CD4-positive, alpha-beta T cell (primary cell): ENCODE results near the gene CETP. TPM values are rescaled to one million over a fixed set of nuclear protein-coding genes. Genes with fewer than 3 reads are reported as not detected.

Experiments
- ATAC-seq: fragments of 200-7000 bp; cut with Tn5 transposase; one replicate; pipeline ENCODE4 v1.10.0; 2022; ENCODE audit warnings: mild to moderate bottlenecking; ENCODE audit not compliant: poor library complexity
- CTCF ChIA-PET: fragments of 350-600 bp; sonication (Branson Sonifier 250); formaldehyde crosslinking; loops from one replicate; lab custom pipeline; 2021; ENCODE audit warnings: antibody characterized with exemption, inconsistent platforms; lab: Charles Lee
- POLR2A ChIA-PET: fragments of 350-600 bp; sonication (Branson Sonifier 250); formaldehyde crosslinking; loops from one replicate; lab custom pipeline; 2021; ENCODE audit warnings: antibody characterized with exemption, inconsistent platforms; lab: Charles Lee
- DNase-seq, 14 experiments: peaks; one replicate each; pipeline ENCODE4 v3.0.0-alpha.2; 2013 to 2020; ENCODE audit warnings: mixed read lengths in 2 of 14
- H3K27ac ChIP-seq, 2 donors: one replicate each; pipeline versions ENCODE4 v1.5.1 to v1.7.0; 2013; ENCODE audit warnings: low read length in 2 of 2, low read depth in 1 of 2, mild to moderate bottlenecking in 1 of 2
- H3K27me3 ChIP-seq, 2 experiments: 1 replicate in 1 of 2; 2 replicates in 1 of 2; pipeline versions ENCODE4 v1.6.1 to v1.7.0; 2013; ENCODE audit warnings: low read length in 2 of 2, control low read depth in 1 of 2, mild to moderate bottlenecking in 1 of 2, moderate library complexity in 1 of 2; ENCODE audit not compliant: insufficient read depth in 2 of 2, control insufficient read depth in 1 of 2
- H3K36me3 ChIP-seq: one replicate; pipeline ENCODE4 v1.6.1; 2013; ENCODE audit warnings: low read length, control low read depth; ENCODE audit not compliant: insufficient read depth
- H3K4me1 ChIP-seq: one replicate; pipeline ENCODE4 v1.6.1; 2013; ENCODE audit warnings: low read length, control low read depth; ENCODE audit not compliant: insufficient read depth
- H3K4me3 ChIP-seq: one replicate; pipeline ENCODE4 v1.5.1; 2013; ENCODE audit warnings: mild to moderate bottlenecking, low read length, moderate library complexity
- H3K9me3 ChIP-seq, 2 experiments: 1 replicate in 1 of 2; 2 replicates in 1 of 2; pipeline versions ENCODE4 v1.6.1 to v1.7.0; 2013; ENCODE audit warnings: low read length in 2 of 2, mild to moderate bottlenecking in 2 of 2, control low read depth in 1 of 2, moderate library complexity in 1 of 2; ENCODE audit not compliant: control insufficient read depth in 1 of 2, insufficient read depth in 1 of 2
- H3K27ac Mint-ChIP-seq: one replicate; pipeline ENCODE4 v1.8.0; 2020; ENCODE audit warnings: mixed read lengths
- H3K27me3 Mint-ChIP-seq: one replicate; pipeline ENCODE4 v1.8.0; 2021; ENCODE audit warnings: mixed read lengths
- H3K36me3 Mint-ChIP-seq: one replicate; pipeline ENCODE4 v1.8.0; 2021; ENCODE audit warnings: low read depth, mixed read lengths
- H3K4me1 Mint-ChIP-seq: one replicate; pipeline ENCODE4 v1.8.0; 2021; ENCODE audit warnings: low read depth, mixed read lengths
- H3K4me3 Mint-ChIP-seq: one replicate; pipeline ENCODE4 v1.8.0; 2020; ENCODE audit warnings: mild to moderate bottlenecking, mixed read lengths
- H3K9me3 Mint-ChIP-seq: one replicate; pipeline ENCODE4 v1.8.0; 2020; ENCODE audit warnings: mixed read lengths
- intact Hi-C, 2 experiments: fragments of 100-400 bp; cut with DNase I in 1 of 2; cut with micrococcal nuclease in 1 of 2; formaldehyde crosslinking; loops; one replicate each; pipeline versions ENCODE4 v1.15.1 to v1.9.0; 2023 to 2025; cut with DNase I, micrococcal nuclease
- total RNA-seq, 174 experiments: library from RNA in 2 of 174; stranded (reverse) in 2 of 174; gene quantifications; one replicate each; pipeline ENCODE4 v1.2.3 and lab custom pipeline; 2021 to 2026
- TF ChIP-seq, protein P1 (sequence below): fragments of 200-600 bp; IDR thresholded peaks from one replicate; pipeline ENCODE4 v1.8.0; 2022; ENCODE audit warnings: antibody characterized with exemption, mild to moderate bottlenecking

Gene CETP
- total RNA-seq, 2 experiments from 2014 or later, result not detected

DNA sequence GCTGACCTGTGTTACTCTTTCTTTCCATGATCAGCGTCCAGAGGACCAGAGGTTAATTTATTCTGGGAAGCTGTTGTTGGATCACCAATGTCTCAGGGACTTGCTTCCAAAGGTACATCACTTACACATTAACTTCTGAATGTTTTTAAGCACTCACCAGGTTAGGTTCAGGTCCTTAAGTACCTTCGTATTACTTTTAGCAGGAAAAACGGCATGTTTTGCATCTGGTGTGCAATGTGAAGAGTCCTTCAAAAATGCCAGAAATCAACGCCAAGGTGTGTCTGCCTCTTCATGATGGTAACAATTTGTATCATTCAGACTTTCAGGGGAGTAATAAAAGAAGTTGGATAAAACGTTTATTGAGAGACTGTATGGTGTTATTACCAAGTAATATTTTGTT is 26.5 kb upstream of the CETP start:
- H3K4me1 Mint-ChIP-seq, result peaks cover 69% of the 10 kb centered on the region
- POLR2A ChIA-PET, result interaction anchor here (4.2 kb wide), 1 partner anchor 9 kb away, joined by 51 read pairs; no protein-coding TSS in a partner anchor

DNA sequence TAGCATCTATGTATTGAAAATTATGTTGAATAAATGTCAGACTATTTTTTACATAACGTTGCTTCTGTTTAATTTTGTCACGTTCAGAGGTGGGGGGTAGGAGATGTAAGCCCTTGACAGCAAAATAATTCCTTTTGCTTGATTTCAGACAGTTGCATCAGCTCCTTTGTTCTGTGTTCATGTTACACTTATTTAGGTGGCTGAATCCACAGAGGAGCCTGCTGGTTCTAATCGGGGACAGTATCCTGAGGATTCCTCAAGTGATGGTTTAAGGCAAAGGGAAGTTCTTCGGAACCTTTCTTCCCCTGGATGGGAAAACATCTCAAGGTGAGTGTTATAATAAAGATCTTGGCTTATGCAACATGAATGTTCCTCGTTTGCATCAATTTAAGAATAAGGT is 25.3 kb upstream of the CETP start:
- Mint-ChIP-seq H3K36me3 (peaks cover 92% of the 10 kb centered on the region), H3K4me3 (no peak overlapping the region), H3K9me3 (no peaks in the 10 kb centered on the region), H3K4me1 (peaks cover 69% of the 10 kb centered on the region), H3K27me3 (no peaks in the 10 kb centered on the region), H3K27ac (peak overlapping the region; percentile 96)
- Histone ChIP-seq H3K36me3 (peaks cover 68% of the 10 kb centered on the region), H3K4me3 (no peak overlapping the region), H3K9me3 (no peaks in the 10 kb centered on the region), H3K27ac (no peak overlapping the region), H3K4me1 (peaks cover 36% of the 10 kb centered on the region), H3K27me3 (no peaks in the 10 kb centered on the region)
- intact Hi-C loops, result loop anchor here in 1 of 2 experiments (10.0 kb wide), 4 partner anchors 212 to 798 kb away; partner anchors contain the start of genes KATNB1, POLR2C, PSME3IP1 and RSPRY1
- DNase-seq (no peak), ATAC-seq (no peak)
- ChIA-PET POLR2A (interaction anchor here (1.2 to 1.7 kb wide), 3 partner anchors 53 to 250 kb away, joined by 3 to 4 read pairs (median 3); partner anchors contain the start of genes NLRC5, PSME3IP1 and RSPRY1), CTCF (no interaction called here)
- TF ChIP-seq, protein P1, sequence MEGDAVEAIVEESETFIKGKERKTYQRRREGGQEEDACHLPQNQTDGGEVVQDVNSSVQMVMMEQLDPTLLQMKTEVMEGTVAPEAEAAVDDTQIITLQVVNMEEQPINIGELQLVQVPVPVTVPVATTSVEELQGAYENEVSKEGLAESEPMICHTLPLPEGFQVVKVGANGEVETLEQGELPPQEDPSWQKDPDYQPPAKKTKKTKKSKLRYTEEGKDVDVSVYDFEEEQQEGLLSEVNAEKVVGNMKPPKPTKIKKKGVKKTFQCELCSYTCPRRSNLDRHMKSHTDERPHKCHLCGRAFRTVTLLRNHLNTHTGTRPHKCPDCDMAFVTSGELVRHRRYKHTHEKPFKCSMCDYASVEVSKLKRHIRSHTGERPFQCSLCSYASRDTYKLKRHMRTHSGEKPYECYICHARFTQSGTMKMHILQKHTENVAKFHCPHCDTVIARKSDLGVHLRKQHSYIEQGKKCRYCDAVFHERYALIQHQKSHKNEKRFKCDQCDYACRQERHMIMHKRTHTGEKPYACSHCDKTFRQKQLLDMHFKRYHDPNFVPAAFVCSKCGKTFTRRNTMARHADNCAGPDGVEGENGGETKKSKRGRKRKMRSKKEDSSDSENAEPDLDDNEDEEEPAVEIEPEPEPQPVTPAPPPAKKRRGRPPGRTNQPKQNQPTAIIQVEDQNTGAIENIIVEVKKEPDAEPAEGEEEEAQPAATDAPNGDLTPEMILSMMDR, result no peak

More for the DNA sequence above, 26.5 kb upstream of the CETP start:
- intact Hi-C loops, result loop anchor here in 1 of 2 experiments (10.0 kb wide), 4 partner anchors 210 to 800 kb away; partner anchors contain the start of genes KATNB1, POLR2C, PSME3IP1 and RSPRY1
- Mint-ChIP-seq H3K9me3 (no peaks in the 10 kb centered on the region), H3K36me3 (peaks cover 82% of the 10 kb centered on the region), H3K27ac (peak overlapping the region; percentile 96), H3K4me3 (peak overlapping the region; percentile 63), H3K27me3 (no peaks in the 10 kb centered on the region)
- Histone ChIP-seq H3K36me3 (peaks cover 56% of the 10 kb centered on the region), H3K27me3 (no peaks in the 10 kb centered on the region), H3K4me3 (peak overlapping the region; percentile 99), H3K27ac (no peak overlapping the region), H3K9me3 (no peaks in the 10 kb centered on the region), H3K4me1 (peaks cover 46% of the 10 kb centered on the region)
- TF ChIP-seq, protein P1, result no peak
- CTCF ChIA-PET, result no interaction called here
- DNase-seq (no peak), ATAC-seq (no peak)

DNA sequence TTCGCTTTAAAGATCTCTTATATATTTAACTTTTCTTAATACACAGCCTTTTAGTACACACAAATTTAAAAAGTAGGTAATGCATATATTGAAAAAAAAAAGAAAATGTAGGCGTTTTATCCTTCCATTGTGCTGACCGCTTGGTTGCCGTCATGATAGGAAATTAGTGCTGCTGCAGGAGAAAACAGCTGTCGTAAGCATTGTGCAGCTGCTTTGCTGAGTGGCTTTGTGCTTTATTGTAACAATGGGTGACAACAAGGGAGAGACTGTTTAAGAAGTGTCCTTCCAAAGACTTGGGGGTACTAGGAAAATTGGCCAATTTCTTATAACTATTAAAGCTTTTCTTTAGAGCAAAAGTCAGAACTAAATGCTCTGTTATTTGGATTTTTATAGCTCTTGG is 24.8 kb upstream of the CETP start:
- Histone ChIP-seq H3K4me3 (no peak overlapping the region), H3K36me3 (peaks cover 73% of the 10 kb centered on the region), H3K27me3 (no peaks in the 10 kb centered on the region), H3K9me3 (no peaks in the 10 kb centered on the region), H3K4me1 (peaks cover 33% of the 10 kb centered on the region), H3K27ac (no peak overlapping the region)
- ATAC-seq (no peak), DNase-seq (no peak)
- H3K27me3 Mint-ChIP-seq, result no peaks in the 10 kb centered on the region
- no peaks in the 10 kb centered on the region for H3K9me3 Mint-ChIP-seq
- H3K36me3 Mint-ChIP-seq, result peaks cover 95% of the 10 kb centered on the region
- ChIA-PET CTCF (no interaction called here), POLR2A (interaction anchor here (0.6 to 2.1 kb wide), 6 partner anchors 11 to 249 kb away, joined by 3 to 5 read pairs (median 4); partner anchors contain the start of genes NLRC5, PSME3IP1 and RSPRY1)
- TF ChIP-seq, protein P1, result no peak
- peaks cover 69% of the 10 kb centered on the region for H3K4me1 Mint-ChIP-seq
- no peak overlapping the region for H3K27ac Mint-ChIP-seq
- no peak overlapping the region for H3K4me3 Mint-ChIP-seq
- intact Hi-C loops, result loop anchor here in 1 of 2 experiments (10.0 kb wide), 4 partner anchors 212 to 798 kb away; partner anchors contain the start of genes KATNB1, POLR2C, PSME3IP1 and RSPRY1
